RCC 7860 (cell line): ENCODE data around the gene POP7.
A peak's percentile ranks its signal among the peaks of the same experiment; 100 is the strongest.
"Not testable (repeated sequence)": the region's sequence is repeated elsewhere in the genome, so short reads cannot be mapped to it uniquely, and the experiment has no call there.

Experiments
- DNase-seq: peaks from one replicate; pipeline ENCODE4 v3.0.0-alpha.2; 2015; ENCODE audit warnings: low spot score
- FAIRE-seq: peaks from 2 replicates; lab custom pipeline; 2012; peaks lifted over from hg19 to GRCh38; lab: Jason Lieb, UNC

Gene POP7

GRCh38 chr7:100691676-100692577, 14.0 kb upstream of the POP7 start:
- peak; percentile 48 for DNase-seq
- no peak for FAIRE-seq

GRCh38 chr7:100692578-100692961, 13.4 kb upstream of the POP7 start:
- no peak for DNase-seq
- FAIRE-seq: no peak

GRCh38 chr7:100693312-100694097, 12.4 kb upstream of the POP7 start:
- FAIRE-seq: no peak
- no peak for DNase-seq

GRCh38 chr7:100694098-100694745, 11.7 kb upstream of the POP7 start, which contains the start of gene GIGYF1:
Gene GIGYF1 (minus strand): TSS chr7:100694250. CDS start chr7:100688238, 6,012 bp downstream.
- DNase-seq (peak; percentile 36), FAIRE-seq (no peak)

GRCh38 chr7:100696123-100696521, 9.8 kb upstream of the POP7 start:
- DNase-seq (no peak), FAIRE-seq (no peak)

GRCh38 chr7:100699018-100699417, 6.9 kb upstream of the POP7 start:
- FAIRE-seq (no peak), DNase-seq (no peak)

GRCh38 chr7:100701089-100701488, 4.8 kb upstream of the POP7 start:
- FAIRE-seq, DNase-seq: not testable (repeated sequence)

- FAIRE-seq (no peak), DNase-seq (peak; percentile 67)
Measured at GRCh38 chr7:100705320-100705752, 585 bp upstream of the POP7 start.

GRCh38 chr7:100706672-100707311, 871 bp downstream of the POP7 start:
- no peak for FAIRE-seq
- no peak for DNase-seq

GRCh38 chr7:100708395-100708794, 2.5 kb downstream of the POP7 start:
- DNase-seq: no peak

GRCh38 chr7:100710452-100710851, 4.5 kb downstream of the POP7 start:
- FAIRE-seq (no peak), DNase-seq (no peak)

More at GRCh38 chr7:100708395-100708794, 2.5 kb downstream of the POP7 start:
- no peak for FAIRE-seq

- DNase-seq: no peak
- no peak for FAIRE-seq
Measured at GRCh38 chr7:100711369-100711768, 5.4 kb downstream of the POP7 start.

GRCh38 chr7:100714725-100715124, 8.8 kb downstream of the POP7 start:
- DNase-seq (no peak), FAIRE-seq (no peak)

- DNase-seq, FAIRE-seq: not testable (repeated sequence)
Measured at GRCh38 chr7:100717073-100717472, 11.2 kb downstream of the POP7 start.

- FAIRE-seq (no peak), DNase-seq (no peak)
Measured at GRCh38 chr7:100719523-100720278, 13.8 kb downstream of the POP7 start.

GRCh38 chr7:100720279-100720670, 14.4 kb downstream of the POP7 start, which contains the start of gene EPO:
Gene EPO (plus strand): TSS chr7:100720468. CDS start chr7:100720981, 513 bp downstream.
- FAIRE-seq (no peak), DNase-seq (no peak)

- FAIRE-seq: no peak
- DNase-seq: no peak
Measured at GRCh38 chr7:100720671-100721504, 15.0 kb downstream of the POP7 start.

GRCh38 chr7:100721505-100721812, 15.5 kb downstream of the POP7 start:
- FAIRE-seq: no peak
- no peak for DNase-seq
